EH (cell line): Measurements from ENCODE around the gene ACACA.
A peak's percentile ranks its signal among the peaks of the same experiment; 100 is the strongest.
"Not testable (repeated sequence)": the region's sequence is repeated elsewhere in the genome, so short reads cannot be mapped to it uniquely, and the experiment has no call there.

ENCODE experiments used
- DNase-seq: peaks from one replicate; pipeline ENCODE4 v3.0.0-alpha.2; 2015; ENCODE audit warnings: low read depth

ACACA gene

GRCh38 chr17:37406635-37407461, at the start of gene ACACA, which contains the start of gene TADA2A:
ACACA (minus strand) TSS chr17:37406836; CDS start chr17:37406299, 537 bp downstream.
TADA2A (plus strand) TSS chr17:37406886; CDS start chr17:37411366, 4,480 bp downstream.
- DNase-seq, result peak; percentile 84

GRCh38 chr17:37450112-37450511, 43.5 kb upstream of the ACACA start:
- DNase-seq, result no peak

GRCh38 chr17:37447641-37448040, 41.0 kb upstream of the ACACA start:
- DNase-seq, result peak; percentile 67

DNA sequence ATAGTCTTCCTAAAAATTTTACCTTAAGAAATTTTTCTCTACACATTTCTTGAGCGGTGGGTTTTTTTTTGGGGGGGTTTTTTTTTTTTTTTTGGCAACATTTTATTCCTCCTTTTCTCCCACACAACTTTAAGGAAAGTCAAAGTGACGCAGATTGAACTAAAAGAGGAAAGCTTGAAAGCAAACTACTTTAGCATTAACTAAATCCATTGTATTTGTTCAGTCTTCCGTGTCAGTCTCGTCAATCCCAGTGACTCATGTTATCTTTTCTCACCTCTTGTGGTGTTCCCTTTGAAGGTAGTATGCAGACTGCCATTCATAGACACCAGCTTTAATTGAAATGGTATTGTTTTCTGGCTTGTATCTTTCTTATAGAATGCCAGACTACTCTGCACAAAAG, 39.4 kb upstream of the ACACA start:
- DNase-seq, result no peak

DNA sequence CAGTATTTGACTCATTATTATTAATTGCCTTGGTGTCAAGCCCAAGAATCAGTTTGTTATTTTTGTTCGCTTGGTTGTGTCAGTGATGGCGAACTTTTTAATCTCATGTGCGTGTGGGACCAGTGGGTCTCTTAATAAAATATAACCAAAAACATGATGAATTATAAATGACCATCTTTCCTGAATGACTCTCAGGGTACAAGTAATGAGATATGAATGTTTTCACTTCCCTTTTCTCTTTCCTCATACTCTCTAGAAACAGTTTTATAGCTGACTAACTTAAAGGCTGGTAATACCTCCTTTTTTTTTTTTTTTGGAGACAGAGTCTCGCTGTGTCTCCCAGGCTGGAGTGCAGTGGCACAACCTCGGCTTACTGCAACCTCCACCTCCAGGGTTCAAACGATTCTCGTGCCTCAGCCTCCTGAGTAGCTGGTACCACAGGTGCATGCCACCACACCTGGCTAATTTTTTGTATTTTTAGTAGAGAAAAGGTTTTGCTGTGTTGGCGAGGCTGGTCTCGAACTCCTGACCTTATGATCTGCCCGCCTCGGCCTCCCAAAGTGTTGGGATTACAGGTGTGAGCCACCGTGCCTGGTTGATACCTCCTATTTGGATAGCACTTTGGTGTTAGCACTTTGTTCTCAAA, 34.9 kb upstream of the ACACA start:
- DNase-seq, result peak; percentile 31

- DNase-seq, result no peak
Observed at GRCh38 chr17:37440424-37440823, 33.8 kb upstream of the ACACA start.

- DNase-seq, result no peak
Observed at GRCh38 chr17:37438141-37438540, 31.5 kb upstream of the ACACA start.

GRCh38 chr17:37432671-37433070, 26.0 kb upstream of the ACACA start:
- no peak for DNase-seq

GRCh38 chr17:37430051-37430627, 23.5 kb upstream of the ACACA start:
- DNase-seq, result peak; percentile 61

DNA sequence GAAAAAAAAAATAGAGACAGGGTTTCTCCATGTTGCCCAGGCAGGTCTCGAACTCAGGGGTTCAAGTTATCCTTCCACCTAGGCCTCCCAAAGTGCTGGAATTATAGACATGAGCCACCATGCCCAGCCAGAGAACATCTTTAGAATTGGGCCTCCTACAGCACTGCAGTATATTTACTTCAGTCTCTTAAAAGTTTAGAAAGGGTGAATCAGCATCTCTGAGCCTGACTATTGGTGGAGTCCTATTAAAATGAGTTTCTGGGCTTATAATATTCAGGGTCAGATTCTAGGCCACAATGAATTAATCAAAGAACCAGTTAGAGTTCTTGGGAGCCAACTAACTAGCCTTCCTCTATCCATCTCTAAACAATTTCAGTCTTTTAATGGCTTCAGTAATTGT, 22.8 kb upstream of the ACACA start:
- peak; percentile 19 for DNase-seq

- DNase-seq, result no peak
Observed at GRCh38 chr17:37429039-37429438, 22.4 kb upstream of the ACACA start.

DNA sequence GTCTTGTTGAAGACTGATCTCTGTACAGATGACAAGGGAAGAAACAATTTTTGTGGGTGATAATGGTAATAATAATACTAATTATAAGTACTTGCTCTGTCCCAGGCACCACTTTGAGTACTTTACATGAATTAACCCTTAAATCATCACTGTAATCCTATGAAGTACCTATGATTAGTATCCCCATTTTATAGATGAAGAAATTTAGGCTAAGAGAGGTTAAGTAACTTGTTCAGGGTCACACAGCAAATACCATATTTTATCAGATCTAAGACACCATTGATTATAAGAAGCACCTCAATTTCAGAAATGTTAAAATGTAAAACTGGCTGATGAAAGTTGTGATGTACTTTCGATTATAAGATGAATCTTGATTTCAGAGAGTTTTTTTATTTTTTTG, 18.6 kb upstream of the ACACA start:
- no peak for DNase-seq

DNA sequence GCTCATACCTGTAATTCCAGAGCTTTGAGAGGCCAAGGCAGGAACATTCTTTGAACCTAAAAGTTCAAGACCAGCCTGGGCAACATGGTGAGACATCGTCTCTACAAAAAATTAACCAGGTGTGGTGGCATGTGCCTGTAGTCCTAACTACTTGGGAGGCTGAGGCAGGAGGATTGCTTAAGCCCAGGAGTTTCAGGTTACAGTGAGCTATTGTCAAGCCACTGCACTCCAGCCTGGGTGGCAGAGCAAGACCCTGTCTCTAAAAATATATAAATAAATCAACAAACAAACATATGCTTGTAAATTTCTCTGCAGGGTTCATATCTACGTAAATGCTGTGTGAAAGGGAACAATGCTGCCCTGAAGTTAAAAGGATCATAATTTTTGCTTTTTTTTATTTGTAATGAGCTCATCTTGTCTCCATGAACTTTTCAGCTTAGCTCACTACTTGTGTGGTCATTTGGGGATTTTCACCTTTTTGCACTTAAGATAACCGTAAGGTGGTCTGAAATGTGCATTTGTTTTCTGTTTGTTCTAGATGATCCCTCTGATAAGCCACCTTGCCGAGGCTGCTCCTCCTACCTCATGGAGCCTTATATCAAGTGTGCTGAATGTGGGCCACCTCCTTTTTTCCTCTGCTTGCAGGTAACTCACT, 16.5 kb upstream of the ACACA start:
- DNase-seq, result no peak

DNA sequence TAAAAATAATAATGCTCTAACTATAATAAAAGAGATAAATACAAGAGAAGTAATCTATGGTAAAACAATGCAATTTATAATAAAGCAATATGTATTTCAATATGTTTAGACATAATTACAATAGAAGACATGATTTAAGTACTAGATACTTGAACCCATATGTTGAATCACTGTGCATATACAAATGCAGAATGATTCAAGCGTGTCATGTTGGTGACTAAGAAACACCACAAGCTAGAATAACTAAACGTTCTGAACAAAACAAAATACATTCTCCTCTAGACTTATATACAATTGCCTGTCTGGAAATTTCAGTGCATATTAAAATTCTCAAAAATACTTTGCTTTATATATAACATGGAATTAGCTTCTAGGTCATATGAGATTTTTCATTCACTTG, 11.2 kb upstream of the ACACA start:
- DNase-seq, result peak; percentile 14

- no peak for DNase-seq
Observed at GRCh38 chr17:37413875-37414519, 7.4 kb upstream of the ACACA start.

DNA sequence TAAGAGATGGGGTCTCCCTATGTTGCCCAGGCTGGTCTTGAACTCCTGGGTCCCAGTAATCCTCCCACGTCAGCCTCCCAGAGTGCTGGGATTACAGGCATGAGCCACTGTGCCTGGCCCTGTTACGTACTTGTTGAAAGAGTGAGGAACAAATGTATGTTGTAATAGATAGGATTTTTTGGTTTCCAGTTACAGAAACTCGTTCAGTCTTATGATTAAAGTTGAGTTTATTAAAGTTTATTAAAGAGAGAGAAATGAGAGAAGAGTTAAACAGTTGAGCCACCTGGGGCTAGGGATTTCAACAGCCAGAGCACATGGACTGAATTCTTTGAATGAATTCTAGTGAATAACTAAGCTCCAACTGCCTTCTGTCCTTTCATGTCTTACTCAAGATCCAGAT, 3.7 kb upstream of the ACACA start:
- no peak for DNase-seq

GRCh38 chr17:37408145-37408479, 1.5 kb upstream of the ACACA start:
- DNase-seq, result not testable (repeated sequence)

- DNase-seq, result no peak
Observed at GRCh38 chr17:37405955-37406634, 541 bp downstream of the ACACA start.

DNA sequence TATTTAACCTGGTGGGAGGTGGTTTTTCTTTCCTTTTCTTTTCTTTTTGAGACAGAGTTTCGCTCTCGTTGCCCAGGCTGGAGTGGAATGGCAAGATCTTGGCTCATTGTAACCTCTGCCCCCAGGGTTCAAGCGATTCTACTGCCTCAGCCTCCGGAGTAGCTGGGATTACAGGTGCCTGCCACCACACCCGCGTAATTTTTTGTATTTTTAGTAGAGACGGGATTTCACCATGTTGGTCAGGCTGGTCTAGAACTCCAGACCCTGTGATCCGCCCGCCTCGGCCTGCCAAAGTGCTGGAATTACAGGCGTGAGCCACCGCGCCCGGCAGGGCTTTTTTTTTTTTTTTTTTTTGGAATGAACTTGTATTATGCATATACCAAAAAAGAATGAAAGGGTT, 1.1 kb downstream of the ACACA start:
- DNase-seq, result not testable (repeated sequence)

DNA sequence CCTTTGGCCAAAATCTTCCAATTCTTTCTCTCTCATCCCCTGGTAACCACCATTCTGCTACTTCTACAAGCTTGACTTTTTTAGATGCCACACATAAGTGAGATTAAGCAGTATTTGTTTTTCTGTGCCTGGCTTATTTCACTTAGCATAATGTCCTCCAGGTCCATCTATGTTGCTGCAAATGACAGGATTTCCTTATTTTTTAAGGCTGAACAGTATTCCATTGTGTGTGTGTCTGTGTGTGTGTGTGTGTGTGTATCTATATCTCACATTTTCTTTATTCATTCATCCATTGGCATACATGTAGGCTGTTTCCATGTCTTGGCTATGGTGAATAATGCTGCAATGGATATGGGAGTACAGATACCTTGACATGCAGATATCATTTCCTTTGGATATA, 6.1 kb downstream of the ACACA start:
- DNase-seq, result no peak

DNA sequence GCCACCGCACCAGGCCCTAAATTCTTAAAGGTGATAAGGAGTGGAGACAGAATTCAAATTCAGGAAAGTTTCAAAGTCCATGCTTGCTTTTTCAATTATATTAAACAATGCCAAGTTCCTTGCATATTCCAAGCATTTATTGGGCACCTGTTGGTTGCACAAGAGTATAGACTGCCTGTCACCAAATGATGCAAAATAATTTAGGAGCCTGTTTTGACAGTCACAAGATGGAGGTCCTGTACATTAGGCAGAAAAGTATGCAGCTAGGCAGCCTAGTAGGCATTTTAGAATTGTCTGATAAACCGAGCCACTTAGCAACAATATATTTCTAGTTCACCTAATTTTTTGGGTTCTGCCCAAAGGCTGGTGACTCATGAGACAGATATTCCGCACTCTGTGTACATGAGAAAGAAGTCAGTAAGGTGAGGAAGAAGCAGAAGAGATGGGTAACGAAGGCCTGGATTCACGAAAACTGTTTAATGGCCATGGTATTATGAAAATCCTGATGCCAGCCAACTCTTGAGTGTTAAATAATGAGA, 7.3 kb downstream of the ACACA start:
- no peak for DNase-seq
